Measurements from ENCODE around the gene DUSP12.

DNA sequence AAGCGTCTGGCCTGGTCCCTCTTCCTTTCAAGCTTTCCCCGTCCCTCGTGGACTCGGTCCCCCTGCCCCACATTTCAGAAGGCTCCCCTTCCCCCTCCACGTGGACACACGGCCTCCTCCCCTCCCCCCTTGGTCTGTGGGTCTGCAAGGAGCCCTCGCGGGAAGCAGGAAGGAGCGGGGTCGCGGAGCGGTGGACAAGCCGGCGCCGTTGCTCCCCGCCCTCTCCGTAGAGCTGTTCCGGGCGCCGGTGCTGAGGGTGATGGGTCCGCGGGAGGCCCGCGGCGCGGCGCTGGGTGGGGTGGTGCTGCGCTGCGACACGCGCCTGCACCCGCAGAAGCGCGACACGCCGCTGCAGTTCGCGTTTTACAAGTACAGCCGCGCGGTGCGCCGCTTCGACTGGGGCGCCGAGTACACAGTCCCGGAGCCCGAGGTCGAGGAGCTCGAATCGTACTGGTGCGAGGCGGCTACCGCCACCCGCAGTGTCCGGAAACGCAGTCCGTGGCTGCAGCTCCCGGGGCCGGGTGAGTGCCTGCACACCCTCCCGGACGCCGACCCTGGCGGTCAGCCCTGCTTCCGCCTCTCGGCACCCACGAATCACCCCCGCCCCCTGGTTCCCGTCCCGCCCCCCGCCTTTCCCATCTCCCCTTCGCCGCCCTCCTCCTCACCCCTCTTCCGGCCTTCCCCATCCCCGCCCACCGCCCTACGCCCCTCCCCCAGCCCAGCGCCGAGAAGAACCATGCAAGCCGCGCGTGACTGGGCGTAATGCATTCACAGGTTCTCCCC, 22.9 kb upstream of the DUSP12 start:
- TF ChIP-seq SUZ12 (IDR thresholded peaks at IDR 0.05; ENCODE audit: extremely low read depth, insufficient read depth, insufficient read length) (no peak), ZNF274 (IDR thresholded peaks at IDR 0.05; ENCODE audit: low read depth, low read length) (no peak), YY1 (IDR thresholded peaks at IDR 0.05; ENCODE audit: insufficient read depth, insufficient read length) (no peak)

All from NT2/D1 (cell line).